Endodermal cell (in vitro differentiated cells): ENCODE results near the gene PSMD13. TPM values are rescaled to one million over a fixed set of nuclear protein-coding genes. Genes with fewer than 3 reads are reported as not detected.
A peak's percentile ranks its signal among the peaks of the same experiment; 100 is the strongest.

ENCODE experiments used
- DNase-seq: peaks from one replicate; pipeline ENCODE4 v3.0.0-alpha.2; 2017
- H3K27ac ChIP-seq: 2 replicates; pipeline ENCODE4 v1.5.1; 2013; ENCODE audit warnings: mild to moderate bottlenecking, low read depth, low read length, moderate library complexity
- H3K27me3 ChIP-seq: 2 replicates; pipeline ENCODE4 v1.6.1; 2013; ENCODE audit warnings: mild to moderate bottlenecking, low read length, moderate library complexity; ENCODE audit not compliant: insufficient read depth, control insufficient read depth, poor library complexity, severe bottlenecking
- H3K36me3 ChIP-seq: 2 replicates; pipeline ENCODE4 v1.7.0; 2013; ENCODE audit warnings: mild to moderate bottlenecking, low read length, moderate library complexity; ENCODE audit not compliant: control insufficient read depth, insufficient read depth
- H3K4me1 ChIP-seq: one replicate; pipeline ENCODE4 v1.7.0; 2013; ENCODE audit warnings: low read length; ENCODE audit not compliant: control insufficient read depth, insufficient read depth
- H3K4me3 ChIP-seq: 2 replicates; pipeline ENCODE4 v1.5.1; 2013; ENCODE audit warnings: mild to moderate bottlenecking, low read length, moderate library complexity
- H3K9ac ChIP-seq: 2 replicates; pipeline ENCODE4 v1.6.1; 2013; ENCODE audit warnings: mild to moderate bottlenecking, low read length, moderate library complexity; ENCODE audit not compliant: poor library complexity, severe bottlenecking; ENCODE audit errors: extremely low read depth
- H3K9me3 ChIP-seq: 2 replicates; pipeline ENCODE4 v1.6.1; 2013; ENCODE audit warnings: mild to moderate bottlenecking, low read length, moderate library complexity; ENCODE audit not compliant: control insufficient read depth
- H3K27ac Mint-ChIP-seq: 2 replicates; pipeline ENCODE4 v1.8.0; 2020; ENCODE audit warnings: mixed read lengths
- H3K27me3 Mint-ChIP-seq: 2 replicates; pipeline ENCODE4 v1.8.0; 2021; ENCODE audit warnings: mild to moderate bottlenecking, mixed read lengths; ENCODE audit not compliant: insufficient read depth
- H3K36me3 Mint-ChIP-seq: 2 replicates; pipeline ENCODE4 v1.8.0; 2020; ENCODE audit warnings: low read depth, mixed read lengths
- H3K4me1 Mint-ChIP-seq: 2 replicates; pipeline ENCODE4 v1.8.0; 2020; ENCODE audit warnings: mixed read lengths
- H3K4me3 Mint-ChIP-seq: 2 replicates; pipeline ENCODE4 v1.8.0; 2020; ENCODE audit warnings: mild to moderate bottlenecking, moderate library complexity, mixed read lengths
- H3K9me3 Mint-ChIP-seq: 2 replicates; pipeline ENCODE4 v1.8.0; 2020; ENCODE audit warnings: mild to moderate bottlenecking, mixed read lengths
- WGBS, 2 experiments: methylation state at CpG; one replicate each; pipeline versions ENCODE4 v1.1.5 to v1.1.7; 2013; ENCODE audit warnings: missing lambda C conversion rate in 2 of 2, mixed read lengths in 1 of 2; ENCODE audit not compliant: insufficient coverage in 1 of 2, insufficient read length in 1 of 2; 5-methylcytosine and 5-hydroxymethylcytosine counted together
- total RNA-seq, 2 donors: library from RNA; stranded (reverse); fragmentation: NEBNext Ultra II Directional in 1 of 2; extraction: Animal tissue kit (Norgen Biotek cat#: 25700) in 1 of 2; gene quantifications; 2 replicates in 1 of 2; 3 replicates in 1 of 2; pipeline ENCODE4 v1.2.1, GENCODE V29; 2021
- TF ChIP-seq, protein P1 (sequence below): fragments of 200-600 bp; sonication (generic); conservative IDR thresholded peaks from 2 replicates; pipeline ENCODE4 v1.5.0; 2021; ENCODE audit warnings: antibody characterized with exemption, mild to moderate bottlenecking

PSMD13 gene
- total RNA-seq, 2 donors from 2014 or later, result 120 to 134 TPM

- DNase-seq, result peak; percentile 52
- Histone ChIP-seq H3K4me1 (peaks cover 20% of the 10 kb centered on the region), H3K9me3 (no peaks in the 10 kb centered on the region), H3K4me3 (peak overlapping the region; percentile 99), H3K27me3 (no peaks in the 10 kb centered on the region), H3K36me3 (peaks cover 62% of the 10 kb centered on the region), H3K9ac (peak overlapping the region; percentile 93), H3K27ac (no peak overlapping the region)
- WGBS, 2 experiments, result 74 to 76% methylated on average over 25 to 29 of the region's 29 CpGs
- H3K27me3 Mint-ChIP-seq, result no peaks in the 10 kb centered on the region
- H3K27ac Mint-ChIP-seq, result peak overlapping the region; percentile 98
- H3K4me3 Mint-ChIP-seq, result peak overlapping the region; percentile 98
- TF ChIP-seq, protein P1, sequence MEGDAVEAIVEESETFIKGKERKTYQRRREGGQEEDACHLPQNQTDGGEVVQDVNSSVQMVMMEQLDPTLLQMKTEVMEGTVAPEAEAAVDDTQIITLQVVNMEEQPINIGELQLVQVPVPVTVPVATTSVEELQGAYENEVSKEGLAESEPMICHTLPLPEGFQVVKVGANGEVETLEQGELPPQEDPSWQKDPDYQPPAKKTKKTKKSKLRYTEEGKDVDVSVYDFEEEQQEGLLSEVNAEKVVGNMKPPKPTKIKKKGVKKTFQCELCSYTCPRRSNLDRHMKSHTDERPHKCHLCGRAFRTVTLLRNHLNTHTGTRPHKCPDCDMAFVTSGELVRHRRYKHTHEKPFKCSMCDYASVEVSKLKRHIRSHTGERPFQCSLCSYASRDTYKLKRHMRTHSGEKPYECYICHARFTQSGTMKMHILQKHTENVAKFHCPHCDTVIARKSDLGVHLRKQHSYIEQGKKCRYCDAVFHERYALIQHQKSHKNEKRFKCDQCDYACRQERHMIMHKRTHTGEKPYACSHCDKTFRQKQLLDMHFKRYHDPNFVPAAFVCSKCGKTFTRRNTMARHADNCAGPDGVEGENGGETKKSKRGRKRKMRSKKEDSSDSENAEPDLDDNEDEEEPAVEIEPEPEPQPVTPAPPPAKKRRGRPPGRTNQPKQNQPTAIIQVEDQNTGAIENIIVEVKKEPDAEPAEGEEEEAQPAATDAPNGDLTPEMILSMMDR, result peak; percentile 22
- peaks cover 48% of the 10 kb centered on the region for H3K36me3 Mint-ChIP-seq
- peaks cover 13% of the 10 kb centered on the region for H3K4me1 Mint-ChIP-seq
- H3K9me3 Mint-ChIP-seq, result no peaks in the 10 kb centered on the region
Measured at GRCh38 chr11:209275-210121, 27.3 kb upstream of the PSMD13 start.

DNA sequence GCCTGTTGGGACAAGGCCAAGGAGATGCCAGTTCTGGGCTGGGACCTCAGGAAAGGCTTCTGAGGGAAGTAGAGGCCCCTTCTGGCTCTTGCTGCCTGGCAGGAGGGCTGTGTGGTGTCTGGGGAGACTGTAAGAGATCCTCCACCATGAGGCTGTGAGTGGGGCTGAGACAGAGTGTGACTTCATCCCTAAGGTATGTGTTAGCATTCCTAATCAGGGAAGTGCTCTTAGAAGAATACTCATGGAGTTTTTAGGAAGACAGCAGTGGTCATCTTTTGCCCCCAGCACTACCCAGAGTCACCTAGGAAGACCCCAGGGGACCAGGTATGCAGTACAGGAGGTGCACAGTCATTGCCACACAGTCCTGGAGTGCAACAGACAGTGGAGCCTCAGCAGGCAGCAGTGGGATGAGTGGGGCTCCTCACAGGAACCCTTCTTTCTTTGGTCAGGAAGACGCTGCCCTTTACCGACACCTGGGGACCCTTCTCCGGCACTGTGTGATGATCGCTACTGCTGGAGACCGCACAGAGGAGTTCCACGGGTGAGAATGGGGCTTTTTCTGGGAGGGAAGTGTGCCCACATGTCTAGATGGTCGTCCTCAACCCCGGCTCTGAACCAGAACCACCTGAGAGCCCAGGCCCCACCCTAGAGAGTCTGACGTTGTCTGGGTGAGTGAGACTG, 26.5 kb upstream of the PSMD13 start:
- Histone ChIP-seq H3K36me3 (peaks cover 63% of the 10 kb centered on the region), H3K9me3 (no peaks in the 10 kb centered on the region), H3K27ac (no peak overlapping the region), H3K4me3 (peak overlapping the region; percentile 99), H3K9ac (peak overlapping the region; percentile 93), H3K4me1 (peaks cover 20% of the 10 kb centered on the region), H3K27me3 (no peaks in the 10 kb centered on the region)
- H3K36me3 Mint-ChIP-seq, result peaks cover 47% of the 10 kb centered on the region
- H3K4me1 Mint-ChIP-seq, result peaks cover 13% of the 10 kb centered on the region
- DNase-seq, result no peak
- whole genome bisulfite sequencing, 2 experiments, result 94 to 96% methylated on average over 8 to 9 of the region's 9 CpGs
- peak overlapping the region; percentile 98 for H3K4me3 Mint-ChIP-seq
- no peaks in the 10 kb centered on the region for H3K9me3 Mint-ChIP-seq
- TF ChIP-seq, protein P1, result no peak
- H3K27me3 Mint-ChIP-seq, result no peaks in the 10 kb centered on the region
- peak overlapping the region; percentile 98 for H3K27ac Mint-ChIP-seq

- H3K36me3 Mint-ChIP-seq, result peaks cover 50% of the 10 kb centered on the region
- H3K27ac ChIP-seq, result no peak overlapping the region
- no peak for DNase-seq
- 91 to 92% methylated on average over 5 of the region's 5 CpGs for WGBS, 2 experiments
- H3K9me3 Mint-ChIP-seq, result no peaks in the 10 kb centered on the region
- peak overlapping the region; percentile 99 for H3K4me3 ChIP-seq
- H3K27ac Mint-ChIP-seq, result peak overlapping the region; percentile 98
- H3K9ac ChIP-seq, result peak overlapping the region; percentile 93
- H3K4me3 Mint-ChIP-seq, result peak overlapping the region; percentile 98
- TF ChIP-seq, protein P1, result no peak
- H3K4me1 Mint-ChIP-seq, result peaks cover 13% of the 10 kb centered on the region
- no peaks in the 10 kb centered on the region for H3K27me3 Mint-ChIP-seq
- no peaks in the 10 kb centered on the region for H3K27me3 ChIP-seq
- peaks cover 63% of the 10 kb centered on the region for H3K36me3 ChIP-seq
- H3K9me3 ChIP-seq, result no peaks in the 10 kb centered on the region
- H3K4me1 ChIP-seq, result peaks cover 18% of the 10 kb centered on the region
Measured at GRCh38 chr11:210803-211180, 26.0 kb upstream of the PSMD13 start.
